Measurements from ENCODE around the gene CSKMT. TPM values are rescaled to one million over a fixed set of nuclear protein-coding genes. Genes with fewer than 3 reads are reported as not detected.
A peak's percentile ranks its signal among the peaks of the same experiment; 100 is the strongest.

The CSKMT gene
- total RNA-seq, 2 experiments from 2014 or later: 17.8 to 18.8 TPM

DNA sequence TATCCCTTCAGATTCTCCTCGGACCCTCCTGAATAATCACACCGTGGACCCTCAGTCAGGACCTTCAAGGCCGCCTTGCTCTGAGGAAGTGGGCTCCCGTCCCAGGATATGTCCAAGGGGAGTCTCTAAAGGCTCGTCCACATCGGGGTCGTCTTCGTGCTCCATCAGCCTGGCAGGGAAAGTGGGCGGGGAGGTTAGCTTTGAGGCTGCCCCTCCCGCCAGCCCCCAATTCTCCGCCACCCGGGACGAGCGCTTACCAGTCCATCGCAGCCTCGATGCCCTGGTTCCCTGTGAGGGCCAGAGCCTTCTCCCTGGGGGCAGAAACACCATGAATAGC lies 13.3 kb downstream of the CSKMT start:
- Histone ChIP-seq H3K4me3 (ENCODE audit: low read length) (peak overlapping the region; percentile 100), H3K27ac (ENCODE audit: low read depth in 1 of 2, low read length in 2 of 2) (peak overlapping the region; percentile 97), H3K27me3 (ENCODE audit: control insufficient read depth in 1 of 2, insufficient read depth in 2 of 2, low read length in 2 of 2) (no peaks in the 10 kb centered on the region), H3K36me3 (ENCODE audit: insufficient read depth, low read length) (peaks cover 36% of the 10 kb centered on the region), H3K9me3 (ENCODE audit: control insufficient read depth in 1 of 2, insufficient read depth in 1 of 2, low read length in 2 of 2) (no peaks in the 10 kb centered on the region), H3K4me1 (ENCODE audit: insufficient read depth, low read length) (peaks cover 35% of the 10 kb centered on the region)
- peaks cover 46% of the 10 kb centered on the region for H3K4me1 Mint-ChIP-seq (ENCODE audit: low read depth)
- TF ChIP-seq, protein P1, sequence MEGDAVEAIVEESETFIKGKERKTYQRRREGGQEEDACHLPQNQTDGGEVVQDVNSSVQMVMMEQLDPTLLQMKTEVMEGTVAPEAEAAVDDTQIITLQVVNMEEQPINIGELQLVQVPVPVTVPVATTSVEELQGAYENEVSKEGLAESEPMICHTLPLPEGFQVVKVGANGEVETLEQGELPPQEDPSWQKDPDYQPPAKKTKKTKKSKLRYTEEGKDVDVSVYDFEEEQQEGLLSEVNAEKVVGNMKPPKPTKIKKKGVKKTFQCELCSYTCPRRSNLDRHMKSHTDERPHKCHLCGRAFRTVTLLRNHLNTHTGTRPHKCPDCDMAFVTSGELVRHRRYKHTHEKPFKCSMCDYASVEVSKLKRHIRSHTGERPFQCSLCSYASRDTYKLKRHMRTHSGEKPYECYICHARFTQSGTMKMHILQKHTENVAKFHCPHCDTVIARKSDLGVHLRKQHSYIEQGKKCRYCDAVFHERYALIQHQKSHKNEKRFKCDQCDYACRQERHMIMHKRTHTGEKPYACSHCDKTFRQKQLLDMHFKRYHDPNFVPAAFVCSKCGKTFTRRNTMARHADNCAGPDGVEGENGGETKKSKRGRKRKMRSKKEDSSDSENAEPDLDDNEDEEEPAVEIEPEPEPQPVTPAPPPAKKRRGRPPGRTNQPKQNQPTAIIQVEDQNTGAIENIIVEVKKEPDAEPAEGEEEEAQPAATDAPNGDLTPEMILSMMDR (IDR thresholded peaks at IDR 0.05): no peak
- POLR2A ChIA-PET: interaction anchor here (0.6 to 3.8 kb wide), 7 partner anchors 13 to 163 kb away, joined by 3 to 43 read pairs (median 5); partner anchors contain the start of genes C11orf98, CSKMT, EEF1G and INTS5
- ATAC-seq (ENCODE audit: poor library complexity) (no peak), DNase-seq (no peak)
- CTCF ChIA-PET: no interaction called here
- no peaks in the 10 kb centered on the region for H3K27me3 Mint-ChIP-seq
- intact Hi-C loops (cut with DNase I, micrococcal nuclease): no loop called here
- peak overlapping the region; percentile 87 for H3K27ac Mint-ChIP-seq
- no peaks in the 10 kb centered on the region for H3K9me3 Mint-ChIP-seq
- peaks cover 38% of the 10 kb centered on the region for H3K36me3 Mint-ChIP-seq (ENCODE audit: low read depth)
- H3K4me3 Mint-ChIP-seq: peak overlapping the region; percentile 91

DNA sequence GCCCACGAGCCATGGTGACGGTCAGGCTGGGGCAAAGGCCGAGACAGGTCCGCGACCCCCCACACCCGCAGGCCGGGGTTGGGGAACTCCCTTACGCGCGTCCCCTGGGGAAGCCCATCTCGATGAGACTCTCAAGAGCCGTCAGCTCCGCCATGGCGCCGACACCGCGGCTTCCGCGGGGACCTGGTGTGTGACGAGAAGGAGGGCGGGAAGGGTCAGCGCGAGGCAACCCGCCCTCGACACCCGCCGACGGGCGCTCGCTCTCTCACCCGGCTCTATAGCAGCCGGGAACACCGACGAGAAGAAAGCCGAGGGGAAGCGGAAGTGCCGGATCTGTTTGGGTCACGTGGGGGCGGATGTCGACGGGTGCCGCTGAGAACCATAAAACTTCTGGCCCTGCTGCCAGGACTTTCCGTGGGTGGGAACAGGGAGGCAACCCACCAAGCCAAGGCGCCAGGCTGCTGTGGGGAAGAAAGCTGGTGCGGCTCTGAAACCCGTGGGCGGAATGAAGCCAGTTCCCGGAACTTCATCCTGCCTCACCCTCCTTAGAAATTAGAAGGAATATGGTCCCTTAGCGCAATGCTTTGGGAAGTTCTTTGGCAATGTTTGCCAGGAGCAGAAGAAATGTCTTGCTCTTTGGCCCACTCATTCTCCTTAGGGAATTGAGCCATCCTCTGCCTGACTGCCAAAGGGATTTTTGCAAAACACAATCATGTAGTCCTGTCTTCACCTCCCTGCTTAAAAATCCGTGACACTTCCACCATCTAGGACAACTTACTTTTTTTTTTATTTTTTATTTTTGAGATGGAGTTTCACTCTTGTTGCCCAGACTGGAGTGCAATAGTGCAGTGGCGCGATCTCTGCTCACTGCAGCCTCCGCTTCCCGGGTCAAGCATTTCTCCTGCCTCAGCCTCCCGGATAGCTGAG lies 13.9 kb downstream of the CSKMT start, which contains the start of gene UBXN1:
UBXN1 (minus strand) TSS at position 304 of the 927 bp plus-strand sequence; CDS start at position 154, 150 bp downstream.
- Mint-ChIP-seq H3K4me1 (ENCODE audit: low read depth) (peaks cover 46% of the 10 kb centered on the region), H3K9me3 (no peaks in the 10 kb centered on the region), H3K4me3 (peak within 1 kb of the TSS; percentile 91), H3K36me3 (ENCODE audit: low read depth) (peaks cover 38% of the 10 kb centered on the region), H3K27me3 (no peaks in the 10 kb centered on the region), H3K27ac (peak within 1 kb of the TSS; percentile 87)
- TF ChIP-seq, protein P1 (IDR thresholded peaks at IDR 0.05): no peak
- peak within 1 kb of the TSS; percentile 100 for H3K4me3 ChIP-seq (ENCODE audit: low read length)
- H3K27me3 ChIP-seq (ENCODE audit: control insufficient read depth in 1 of 2, insufficient read depth in 2 of 2, low read length in 2 of 2): no peaks in the 10 kb centered on the region
- peaks cover 33% of the 10 kb centered on the region for H3K4me1 ChIP-seq (ENCODE audit: insufficient read depth, low read length)
- no peaks in the 10 kb centered on the region for H3K9me3 ChIP-seq (ENCODE audit: control insufficient read depth in 1 of 2, insufficient read depth in 1 of 2, low read length in 2 of 2)
- ChIA-PET CTCF (interaction anchor here (0.6 to 2.1 kb wide), 3 partner anchors 14 to 87 kb away, joined by 3 to 7 read pairs (median 4); partner anchors contain the start of genes C11orf98, CSKMT and TUT1), POLR2A (interaction anchor here (0.6 to 3.8 kb wide), 10 partner anchors 14 to 202 kb away, joined by 3 to 43 read pairs (median 4); partner anchors contain the start of genes BSCL2, C11orf98, CSKMT and EEF1G)
- DNase-seq (peak; percentile 68 to 93 (median 76)), ATAC-seq (ENCODE audit: poor library complexity) (peak; percentile 84)
- peaks cover 33% of the 10 kb centered on the region for H3K36me3 ChIP-seq (ENCODE audit: insufficient read depth, low read length)
- H3K27ac ChIP-seq (ENCODE audit: low read depth in 1 of 2, low read length in 2 of 2): peak within 1 kb of the TSS; percentile 97
- intact Hi-C loops (cut with DNase I, micrococcal nuclease): loop anchor here in 1 of 2 experiments (1.0 kb wide), 1 partner anchor 27 kb away; no protein-coding TSS in a partner anchor

DNA sequence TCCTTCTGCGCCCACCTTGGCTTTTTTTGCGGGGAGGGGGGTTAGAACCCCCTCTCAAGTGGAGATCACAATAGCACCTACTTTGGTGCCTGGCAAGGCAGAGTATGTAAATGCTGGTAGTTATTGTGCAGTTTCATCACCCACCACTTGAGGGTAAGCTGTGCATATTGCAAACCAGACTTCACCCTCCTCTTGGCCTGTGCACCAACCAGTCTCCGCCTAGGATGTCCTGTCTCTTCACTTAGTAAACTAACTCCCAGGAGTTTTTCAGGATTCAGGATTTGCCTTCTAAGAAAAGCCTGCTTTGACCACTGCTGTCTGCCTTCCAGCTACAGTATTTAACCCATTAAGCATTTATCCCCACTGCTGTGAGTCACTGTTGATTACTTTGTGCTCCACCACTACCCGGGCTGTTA lies 15.7 kb downstream of the CSKMT start:
- CTCF ChIA-PET: interaction anchor here (0.6 to 2.7 kb wide), 15 partner anchors 8 to 256 kb away, joined by 3 to 12 read pairs (median 5); partner anchors contain the start of genes C11orf98, CSKMT, LBHD1 and LRRN4CL
- H3K4me3 ChIP-seq (ENCODE audit: low read length): no peak overlapping the region

More for the DNA sequence above, 15.7 kb downstream of the CSKMT start:
- Mint-ChIP-seq H3K4me1 (ENCODE audit: low read depth) (peaks cover 37% of the 10 kb centered on the region), H3K27ac (peak overlapping the region; percentile 87), H3K36me3 (ENCODE audit: low read depth) (peaks cover 33% of the 10 kb centered on the region), H3K9me3 (no peaks in the 10 kb centered on the region), H3K27me3 (no peaks in the 10 kb centered on the region), H3K4me3 (peak overlapping the region; percentile 92)
- Histone ChIP-seq H3K27me3 (ENCODE audit: control insufficient read depth in 1 of 2, insufficient read depth in 2 of 2, low read length in 2 of 2) (no peaks in the 10 kb centered on the region), H3K27ac (ENCODE audit: low read depth in 1 of 2, low read length in 2 of 2) (no peak overlapping the region), H3K4me1 (ENCODE audit: insufficient read depth, low read length) (peaks cover 33% of the 10 kb centered on the region), H3K36me3 (ENCODE audit: insufficient read depth, low read length) (peaks cover 23% of the 10 kb centered on the region), H3K9me3 (ENCODE audit: control insufficient read depth in 1 of 2, insufficient read depth in 1 of 2, low read length in 2 of 2) (no peaks in the 10 kb centered on the region)
- ATAC-seq (ENCODE audit: poor library complexity) (peak; percentile 77), DNase-seq (peak in 12 of 14 experiments; percentile 9 to 78 (median 18))
- intact Hi-C loops (cut with DNase I, micrococcal nuclease): no loop called here
- POLR2A ChIA-PET: interaction anchor here (0.7 to 3.8 kb wide), 13 partner anchors 9 to 160 kb away, joined by 3 to 43 read pairs (median 5); partner anchors contain the start of genes AHNAK, C11orf98, CSKMT and GANAB
- TF ChIP-seq, protein P1 (IDR thresholded peaks at IDR 0.05): peak; percentile 28

Measured in CD4-positive, alpha-beta T cell (primary cell).